LNCAP (cell line): ENCODE data around the gene TMEM231.

Experiments
- CTCF ChIP-seq: fragments of 450-650 bp; IDR thresholded peaks from 2 replicates; pipeline ENCODE4 v1.5.1; 2017; ENCODE audit warnings: mild to moderate bottlenecking

TMEM231 gene

GRCh38 chr16:75506107-75506506 lies 49.9 kb downstream of the TMEM231 start:
- no peak for TF ChIP-seq CTCF

GRCh38 chr16:75503801-75504200 lies 52.3 kb downstream of the TMEM231 start:
- TF ChIP-seq CTCF = no peak

- TF ChIP-seq CTCF = no peak
Observed at GRCh38 chr16:75502916-75503605, 53.0 kb downstream of the TMEM231 start.

- no peak for TF ChIP-seq CTCF
Observed at GRCh38 chr16:75501359-75501758, 54.7 kb downstream of the TMEM231 start.

- TF ChIP-seq CTCF = no peak
Observed at GRCh38 chr16:75497558-75497957, 58.5 kb downstream of the TMEM231 start.

- TF ChIP-seq CTCF = no peak
Observed at GRCh38 chr16:75495076-75495674, 60.9 kb downstream of the TMEM231 start, which contains the start of gene CHST6. CHST6 (minus strand) TSS chr16:75495441; CDS start chr16:75479828, 15,613 bp downstream.

- TF ChIP-seq CTCF = no peak
Observed at GRCh38 chr16:75494661-75495075, 61.4 kb downstream of the TMEM231 start.
